DMS 273 (cell line): ENCODE measurements around the gene NRSN2.
"Not testable (repeated sequence)": the region's sequence is repeated elsewhere in the genome, so short reads cannot be mapped to it uniquely, and the experiment has no call there.

ENCODE experiments used
- DNase-seq: peaks from one replicate; lab custom pipeline; 2025; ENCODE audit not compliant: unreplicated experiment; lab: John Stamatoyannopoulos, UW

Gene NRSN2

DNA sequence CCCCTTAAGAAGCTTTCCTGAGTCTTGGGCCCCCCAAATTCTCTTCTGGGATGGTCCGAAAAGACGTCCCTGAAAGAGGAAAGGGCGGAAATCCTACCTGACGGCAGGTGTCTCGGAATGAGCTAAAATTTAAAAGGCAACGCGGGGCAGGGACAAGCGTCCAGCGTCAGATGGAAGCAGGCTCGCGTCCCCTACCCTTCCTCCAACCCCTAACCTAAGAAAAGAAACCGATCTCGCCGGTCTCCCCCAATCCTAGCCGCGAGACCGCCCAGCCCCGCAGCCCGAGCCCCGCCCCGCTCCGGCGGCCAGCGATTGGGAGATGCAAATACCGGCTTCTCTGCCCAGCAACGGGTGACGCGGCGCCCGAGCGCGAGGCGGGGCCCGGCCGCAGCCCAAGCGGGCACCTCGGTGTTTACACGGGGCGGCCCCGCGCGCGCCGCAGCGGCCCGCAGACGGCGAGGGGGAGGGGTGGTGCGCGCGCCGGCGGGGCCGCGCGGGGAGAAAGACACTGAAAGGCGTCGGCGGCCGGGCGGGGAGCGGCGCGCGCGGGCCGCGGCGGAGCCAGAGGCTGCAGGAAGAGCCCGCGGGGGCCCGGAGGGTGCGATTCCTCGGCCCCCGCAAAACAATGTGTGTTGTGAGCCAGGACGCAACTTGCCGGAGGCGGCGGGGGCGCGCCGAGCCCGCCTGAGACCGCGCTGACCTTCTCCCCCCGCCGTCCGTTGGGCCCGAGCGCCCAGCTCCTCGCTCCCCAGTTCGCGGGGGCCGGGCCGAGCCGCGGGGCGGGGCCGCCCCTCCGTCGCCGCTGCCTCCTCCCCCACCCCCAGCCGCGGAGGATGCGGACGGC lies 21.6 kb upstream of the NRSN2 start, which contains the start of gene SOX12:
Gene SOX12 (plus strand): TSS at position 508 of the 844 bp plus-strand sequence. CDS start 373 bp downstream, outside the sequence.
- peak; percentile 98 for DNase-seq

- peak; percentile 91 for DNase-seq
These were observed 20.8 kb upstream of the NRSN2 start for GRCh38 chr20:325889-326644.

- peak; percentile 80 for DNase-seq
These were observed 20.2 kb upstream of the NRSN2 start for GRCh38 chr20:326645-327185.

- peak; percentile 98 for DNase-seq
These were observed 19.5 kb upstream of the NRSN2 start for GRCh38 chr20:327186-328026.

DNA sequence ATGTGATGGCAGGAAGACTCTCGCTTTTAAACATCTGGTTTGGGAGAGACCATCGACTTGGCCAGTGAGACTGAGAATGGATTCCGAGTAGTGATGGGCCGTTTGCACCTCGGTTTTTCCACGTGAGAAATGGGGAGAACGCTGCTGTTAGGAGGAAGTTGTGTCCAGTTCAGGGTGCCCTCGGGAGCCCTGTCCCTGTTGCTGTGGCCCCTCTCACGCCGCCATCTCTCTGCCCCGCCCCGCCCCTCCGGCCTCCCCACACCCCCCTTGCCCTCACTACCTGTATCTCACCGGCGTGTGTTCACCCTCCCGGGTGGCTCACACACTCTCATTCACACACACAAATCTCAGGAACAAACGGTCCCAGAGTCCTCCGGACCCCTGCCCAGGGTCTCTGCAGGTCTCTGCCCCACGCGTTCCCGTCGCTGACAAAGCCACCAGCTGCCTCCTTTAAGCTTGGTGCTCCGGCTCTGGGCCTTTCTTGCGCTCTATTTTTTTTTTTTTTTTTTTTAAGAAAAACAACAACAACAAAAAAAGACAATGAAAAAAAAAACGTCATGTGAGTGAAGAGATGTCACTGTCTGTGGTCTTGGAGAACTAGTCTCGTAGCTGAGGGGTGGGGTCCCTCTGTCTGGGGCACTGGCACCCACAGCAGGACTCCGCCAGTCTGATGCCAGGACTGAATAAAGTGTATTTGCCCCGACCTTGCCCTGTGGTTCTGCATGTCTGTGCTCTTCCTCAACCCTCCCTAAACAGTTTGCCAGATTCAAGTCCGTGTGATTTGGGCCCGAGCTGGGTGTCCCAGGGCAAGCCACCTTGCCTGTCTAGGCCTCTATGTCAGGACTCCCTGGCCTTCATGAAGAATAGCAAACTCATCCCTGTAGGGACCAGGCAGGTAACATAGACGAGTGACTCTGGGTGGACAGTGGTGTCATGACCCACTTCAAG lies 18.6 kb upstream of the NRSN2 start:
- no peak for DNase-seq

DNA sequence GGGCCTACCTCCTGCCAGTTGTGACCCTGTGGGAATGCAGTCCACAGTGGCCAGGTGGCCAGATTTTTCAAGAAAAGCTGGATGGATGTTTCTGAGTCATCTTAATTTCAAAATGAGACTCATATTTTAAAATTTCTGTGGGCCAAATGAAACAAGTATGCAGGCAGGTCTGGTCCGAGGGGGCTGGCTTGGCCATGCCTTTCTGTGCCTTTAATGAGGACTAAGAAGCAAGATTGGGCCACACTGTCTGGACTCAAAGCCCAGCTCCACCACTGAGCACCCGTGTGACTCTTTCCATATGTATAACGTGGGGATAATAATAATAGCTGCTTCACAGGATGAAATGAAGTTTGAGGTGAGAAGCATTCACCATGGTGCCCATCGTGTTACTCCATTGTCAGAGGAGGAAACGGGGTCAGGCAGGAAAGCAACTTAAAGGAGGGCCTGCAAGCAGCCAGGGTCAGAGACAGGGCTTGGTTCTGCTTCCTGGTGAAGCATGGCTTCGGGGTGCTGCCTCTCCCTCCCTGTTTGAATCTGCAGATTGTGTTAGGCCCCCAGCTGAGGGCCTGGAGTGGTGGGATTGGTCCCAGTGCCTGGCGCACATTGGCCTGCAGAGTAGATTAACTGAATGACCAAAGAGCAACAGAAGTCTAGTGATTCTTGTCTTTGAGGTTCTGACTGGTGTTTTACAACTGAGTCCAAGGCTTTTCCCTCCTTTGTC lies 17.8 kb upstream of the NRSN2 start:
- no peak for DNase-seq

DNA sequence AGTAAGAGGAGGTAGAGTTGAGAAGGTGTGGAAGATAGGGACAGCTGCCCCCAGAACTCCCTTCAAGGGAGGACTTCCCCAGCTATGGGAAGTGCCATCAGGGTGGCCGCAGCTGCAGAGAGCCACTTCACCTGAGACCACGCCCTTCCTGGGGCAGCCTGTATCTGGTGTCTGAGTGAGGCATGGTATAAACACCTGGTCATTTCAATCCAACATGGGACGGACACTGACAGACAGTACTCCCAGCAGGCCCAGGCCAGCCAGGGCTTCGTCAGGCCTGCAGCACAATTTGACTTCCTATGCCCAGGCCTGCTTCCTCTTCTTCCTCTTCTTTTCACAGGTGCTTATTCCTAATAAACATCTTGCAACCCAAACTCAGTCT lies 17.1 kb upstream of the NRSN2 start:
- DNase-seq = no peak

DNA sequence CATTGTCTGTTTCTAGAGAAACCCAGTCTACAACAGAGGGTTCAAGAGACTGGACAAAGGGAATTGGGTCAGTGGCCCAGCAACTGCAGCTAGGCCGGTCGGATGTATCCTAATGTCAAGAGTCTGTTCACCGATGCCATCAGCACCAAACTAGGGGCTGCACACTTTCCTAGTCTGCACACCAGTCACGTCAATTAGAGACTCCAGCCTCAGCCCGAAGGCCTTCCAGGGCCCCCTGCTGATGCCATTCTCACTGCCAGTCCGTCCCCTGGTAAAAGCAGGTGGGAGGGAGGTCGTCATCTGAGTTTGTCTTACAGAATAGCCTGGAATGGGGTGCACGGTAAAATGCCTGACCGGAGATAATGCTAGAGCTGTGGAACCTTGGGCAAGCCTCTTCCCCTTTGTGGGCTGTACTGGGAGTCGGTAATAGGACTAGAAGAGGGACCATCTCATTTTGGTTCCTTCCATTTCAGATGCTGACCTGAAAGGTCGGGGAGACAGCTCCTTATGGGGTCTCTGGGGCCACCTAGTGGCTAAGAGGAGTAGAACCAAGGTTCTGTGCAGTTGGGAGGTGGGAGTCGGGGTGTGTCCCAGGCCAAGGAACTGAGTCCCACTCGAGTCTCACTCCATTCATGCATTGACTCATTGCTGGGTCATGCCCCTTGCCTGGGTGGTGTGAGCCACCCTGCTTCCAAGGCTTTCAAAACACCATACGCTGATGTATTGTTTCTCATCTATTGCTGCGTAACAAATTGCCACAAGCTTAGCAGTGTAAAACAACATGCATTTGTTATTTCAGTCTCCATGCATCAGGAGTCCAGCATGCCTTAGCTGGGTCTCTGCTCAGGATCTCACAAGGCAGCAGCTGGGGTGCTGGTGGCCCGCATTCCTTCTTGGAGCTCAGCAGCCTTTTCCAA lies 16.4 kb upstream of the NRSN2 start:
- DNase-seq = peak; percentile 87

DNA sequence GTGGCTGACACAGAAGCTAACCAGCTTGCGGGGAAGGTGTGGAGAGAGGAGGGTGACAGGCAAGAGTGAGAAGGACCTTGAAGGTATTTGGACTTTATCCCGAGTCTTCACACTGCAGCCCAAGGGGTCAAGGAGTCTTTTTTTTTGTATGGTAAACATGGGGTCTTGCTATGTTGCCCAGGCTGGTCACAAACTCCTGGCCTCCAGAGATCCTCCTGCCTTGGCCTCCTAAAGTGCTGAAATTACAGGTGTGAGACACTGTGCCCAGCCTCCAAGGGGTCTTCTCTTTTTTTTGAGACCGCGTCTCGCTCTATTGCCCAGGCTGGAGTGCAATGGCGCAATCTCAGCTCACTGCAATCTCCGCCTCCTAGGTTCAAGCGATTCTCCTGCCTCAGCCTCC lies 12.3 kb upstream of the NRSN2 start:
- no peak for DNase-seq

GRCh38 chr20:336040-336439 lies 10.9 kb upstream of the NRSN2 start:
- not testable (repeated sequence) for DNase-seq

DNA sequence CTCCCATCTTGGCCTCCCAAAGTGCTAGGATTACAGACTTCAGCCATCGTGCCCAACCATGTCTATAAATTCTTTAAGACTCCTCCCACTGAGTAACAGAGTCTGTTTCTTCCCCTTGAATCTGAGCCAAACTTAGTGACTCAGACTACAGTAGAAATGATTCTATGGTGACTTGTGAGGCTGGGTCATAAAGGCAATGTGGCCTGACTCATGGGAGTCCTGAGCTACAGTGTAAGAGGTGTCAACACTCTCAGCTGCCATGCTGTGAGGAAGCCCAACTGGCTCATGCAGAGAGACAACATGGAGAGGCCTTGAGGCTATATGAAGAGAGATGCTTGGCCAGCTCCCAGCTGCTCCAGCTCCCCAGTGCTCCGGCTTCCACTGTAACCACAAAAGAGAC lies 5.2 kb upstream of the NRSN2 start:
- DNase-seq = peak; percentile 46

DNA sequence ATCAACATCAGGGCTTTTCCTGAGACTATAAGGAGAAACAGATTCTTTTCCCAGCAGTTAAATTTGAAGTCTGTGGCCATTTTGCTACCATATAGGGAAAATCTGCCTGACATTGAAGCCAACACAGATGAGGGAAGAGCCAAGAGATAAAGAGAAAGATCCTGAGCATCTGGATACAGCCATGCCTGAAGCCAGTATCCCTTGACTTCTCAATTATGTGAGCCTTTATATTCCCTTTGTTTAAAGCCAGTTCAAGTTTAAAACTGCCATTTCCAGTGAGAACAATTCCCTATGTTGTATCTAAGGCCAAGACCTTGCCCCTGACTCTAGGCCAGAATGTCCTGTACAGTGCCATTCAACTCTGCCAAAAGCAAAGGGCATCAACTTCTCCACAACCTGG lies 3.8 kb upstream of the NRSN2 start:
- no peak for DNase-seq

DNA sequence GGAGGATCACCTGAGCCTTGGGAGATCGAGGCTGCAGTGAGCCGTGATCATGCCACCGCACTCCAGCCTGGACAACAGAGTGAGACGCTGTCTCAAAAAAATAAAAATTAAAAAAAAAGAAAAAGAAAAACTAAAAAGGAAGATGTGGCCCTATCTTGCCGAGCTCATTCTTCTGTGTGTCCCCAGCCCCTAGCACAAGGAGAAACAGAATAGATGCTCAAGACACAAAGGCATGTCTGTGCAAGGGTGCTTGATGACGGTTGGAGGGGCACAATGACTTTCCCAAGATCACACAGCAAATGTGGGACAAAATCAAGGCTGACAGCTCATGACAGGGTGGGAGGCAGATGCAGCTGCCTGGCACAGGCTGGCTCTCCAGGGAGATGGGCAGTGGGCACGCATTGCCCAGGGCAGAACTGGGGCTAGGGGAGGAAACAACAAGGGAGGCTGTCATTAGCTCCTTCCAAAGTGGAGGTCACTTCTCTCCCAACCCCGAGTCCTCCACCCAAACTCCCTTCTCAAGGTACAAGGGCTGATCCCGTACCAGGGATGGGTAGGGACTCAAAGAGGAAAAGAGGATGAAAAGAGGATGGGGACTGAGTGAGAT lies 775 bp upstream of the NRSN2 start:
- no peak for DNase-seq

DNA sequence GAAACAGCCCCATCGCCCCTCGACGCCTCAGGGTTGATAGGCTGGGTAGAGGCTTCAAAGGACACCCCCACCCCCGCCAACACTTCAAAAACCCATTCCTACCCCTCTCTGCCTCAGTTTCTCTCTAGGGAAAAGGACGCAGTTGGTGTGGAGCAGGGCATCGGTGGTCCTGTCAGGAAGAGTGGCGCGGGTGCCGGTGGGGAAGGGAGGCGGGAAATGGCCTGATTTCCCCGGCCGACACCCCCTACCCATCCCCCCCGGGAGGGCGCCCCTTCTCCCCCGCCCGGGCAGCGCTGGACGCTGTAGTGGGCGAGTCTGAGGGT lies 367 bp downstream of the NRSN2 start:
- DNase-seq = no peak

DNA sequence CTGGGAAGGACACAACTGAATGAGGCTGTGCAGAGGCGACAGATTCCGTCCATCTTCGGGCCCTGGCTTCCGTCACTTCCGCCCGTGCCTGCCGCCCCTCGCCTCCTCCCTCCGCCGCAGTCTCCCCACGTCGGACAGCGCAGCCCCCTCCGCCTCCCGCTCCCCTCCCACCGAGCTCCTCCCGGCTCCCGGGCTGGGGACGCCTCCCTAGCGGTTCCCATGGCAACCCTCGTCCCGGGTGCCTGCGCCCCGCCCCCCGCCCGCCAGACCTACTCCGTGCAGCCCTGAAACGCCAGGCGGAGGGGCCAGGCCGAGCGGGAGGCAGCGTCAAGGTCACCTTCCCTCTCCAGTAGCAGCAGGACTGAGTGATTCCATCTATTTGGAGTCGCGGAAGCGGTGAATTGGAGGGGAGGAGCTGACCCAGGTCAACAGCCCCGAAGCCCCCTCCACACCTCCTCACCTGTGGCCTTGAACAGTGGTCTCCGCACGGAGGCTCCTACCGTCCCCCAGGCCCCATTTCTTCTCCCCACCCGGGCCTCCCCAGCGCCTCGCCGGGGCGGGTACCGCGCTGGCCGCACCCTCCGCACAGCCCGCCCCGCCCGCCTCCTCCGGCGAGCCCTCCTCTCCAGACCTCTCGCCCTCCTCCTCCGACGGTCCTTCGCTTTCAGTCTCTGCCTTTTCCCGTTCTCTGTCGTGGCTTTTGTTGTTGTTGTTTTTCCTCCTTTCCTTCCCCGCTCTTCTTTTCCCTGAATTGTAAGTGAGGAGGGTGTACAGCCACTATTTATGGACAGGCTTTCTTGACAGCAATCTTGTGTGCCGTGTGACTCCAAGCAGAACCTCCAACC lies 951 bp downstream of the NRSN2 start:
- peak; percentile 99 for DNase-seq

DNA sequence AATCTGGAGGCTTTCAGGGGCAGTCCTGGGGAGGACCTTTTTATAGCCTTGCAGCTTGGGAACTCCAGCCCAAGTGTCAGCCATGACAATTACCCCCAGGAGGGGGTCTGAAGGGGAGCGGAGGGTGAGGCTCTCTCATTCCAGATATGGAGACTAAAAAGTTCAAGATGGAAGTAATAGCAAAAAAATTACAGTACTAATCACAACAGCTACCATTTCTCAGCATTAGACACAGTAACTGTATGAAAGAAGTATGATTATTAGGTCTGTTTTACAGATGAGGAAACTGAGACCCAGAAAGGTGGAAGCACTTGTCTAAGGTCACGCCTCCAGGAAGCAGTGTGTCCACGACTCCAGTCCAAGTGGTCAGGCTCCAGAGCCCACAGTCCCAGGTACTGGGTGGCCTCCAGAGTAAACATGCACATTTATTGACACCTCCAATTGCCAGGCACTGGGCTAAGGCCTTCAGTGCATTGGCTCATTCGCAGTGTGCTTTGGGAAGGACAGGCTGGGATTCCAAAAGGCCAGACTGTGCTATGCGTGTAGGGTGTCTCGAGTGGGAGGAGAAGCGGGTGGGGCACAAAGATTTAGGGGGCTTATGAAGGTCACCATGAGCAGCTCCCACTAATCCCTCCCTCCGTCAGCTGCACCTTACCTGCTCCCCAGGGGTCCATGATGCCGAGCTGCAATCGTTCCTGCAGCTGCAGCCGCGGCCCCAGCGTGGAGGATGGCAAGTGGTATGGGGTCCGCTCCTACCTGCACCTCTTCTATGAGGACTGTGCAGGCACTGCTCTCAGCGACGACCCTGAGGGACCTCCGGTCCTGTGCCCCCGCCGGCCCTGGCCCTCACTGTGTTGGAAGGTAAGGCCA lies 2.3 kb downstream of the NRSN2 start:
- DNase-seq = no peak
